GM12865 (cell line): Measurements from ENCODE around the gene NME7.

ENCODE experiments used
- DNase-seq: peaks from one replicate; pipeline ENCODE4 v3.0.0; 2010; ENCODE audit warnings: low read depth
- H3K4me3 ChIP-seq: 2 replicates; pipeline ENCODE4 v1.5.1; 2011; ENCODE audit warnings: mild to moderate bottlenecking, low read depth, low read length, control low read depth
- CTCF ChIP-seq: IDR thresholded peaks from 2 replicates; pipeline ENCODE4 v1.5.1; 2011; ENCODE audit warnings: low read length, control low read depth, low read depth, inconsistent platforms; ENCODE audit not compliant: insufficient read depth; ENCODE audit errors: missing control alignments

The NME7 gene

DNA sequence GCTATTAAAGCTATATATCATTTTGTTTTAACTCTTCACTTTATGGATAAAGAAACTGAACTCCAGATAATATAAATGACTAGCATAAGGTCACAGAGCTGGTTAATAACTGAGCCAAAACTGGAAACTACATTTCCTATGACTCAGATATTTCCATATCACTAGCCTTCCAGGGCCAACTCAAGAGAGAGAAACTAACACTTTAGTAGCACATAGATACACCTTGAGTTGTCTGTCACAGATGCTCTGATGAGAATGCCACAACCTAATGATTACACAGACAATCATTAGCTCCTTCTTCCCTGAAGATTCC is 40.7 kb downstream of the NME7 start:
- peak; percentile 36 for DNase-seq
- TF ChIP-seq CTCF, result no peak
- H3K4me3 ChIP-seq, result no peak overlapping the region

DNA sequence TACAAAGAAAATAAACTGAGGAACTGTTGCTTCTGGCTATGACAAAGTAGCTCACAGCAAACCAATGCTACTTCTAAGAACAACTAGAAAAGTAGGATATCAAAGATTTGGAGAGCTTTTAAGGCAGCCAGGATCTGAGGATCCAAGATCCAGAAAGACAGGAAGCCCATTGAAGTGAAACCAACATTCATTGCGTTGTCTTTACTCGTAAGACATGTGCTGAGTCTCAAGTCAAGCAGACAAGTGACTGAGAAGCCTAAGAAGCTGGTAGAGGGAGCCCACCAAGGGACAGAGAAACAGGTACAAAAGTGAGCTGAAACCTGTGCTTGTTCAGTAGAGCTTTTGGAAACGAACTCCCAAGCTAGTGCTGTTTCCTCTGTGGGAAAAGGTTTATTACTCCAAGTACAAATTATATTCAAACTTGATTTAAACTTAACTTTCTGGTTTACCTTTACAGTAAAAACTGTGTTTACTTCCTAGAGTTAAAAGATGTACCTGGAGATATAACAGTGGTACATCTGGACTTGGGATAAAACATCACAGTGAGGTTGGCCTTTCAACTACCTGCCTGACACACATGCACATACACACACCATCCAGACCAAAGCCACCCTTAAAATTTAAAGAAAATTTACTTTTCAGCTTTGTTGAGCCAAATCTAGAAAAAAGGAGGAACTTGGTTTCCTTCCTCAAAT is 41.2 kb downstream of the NME7 start:
- no peak for DNase-seq
- no peak overlapping the region for H3K4me3 ChIP-seq
- TF ChIP-seq CTCF, result no peak

GRCh38 chr1:169325117-169325516 is 42.5 kb downstream of the NME7 start:
- DNase-seq, result no peak
- H3K4me3 ChIP-seq, result no peak overlapping the region
- TF ChIP-seq CTCF, result no peak

DNA sequence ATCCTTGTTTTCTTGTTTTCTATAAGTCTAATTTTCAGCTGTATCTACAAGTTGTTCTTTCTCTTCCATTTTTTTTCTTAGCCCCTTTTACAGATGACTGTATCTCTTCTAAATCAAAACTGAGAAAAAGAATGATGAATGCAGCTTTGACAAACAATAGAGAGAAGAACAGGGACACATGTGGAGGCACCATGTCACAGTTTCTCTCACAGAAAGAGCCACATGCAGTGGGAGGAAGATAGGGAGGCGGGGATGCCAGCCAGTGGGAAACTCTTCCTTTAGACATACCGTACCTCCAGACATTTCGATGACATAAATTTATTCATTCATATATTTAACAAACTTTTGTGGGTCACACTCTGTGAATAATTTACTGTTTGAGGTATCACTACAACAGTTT is 45.5 kb downstream of the NME7 start:
- no peak overlapping the region for H3K4me3 ChIP-seq
- TF ChIP-seq CTCF, result no peak
- DNase-seq, result no peak

DNA sequence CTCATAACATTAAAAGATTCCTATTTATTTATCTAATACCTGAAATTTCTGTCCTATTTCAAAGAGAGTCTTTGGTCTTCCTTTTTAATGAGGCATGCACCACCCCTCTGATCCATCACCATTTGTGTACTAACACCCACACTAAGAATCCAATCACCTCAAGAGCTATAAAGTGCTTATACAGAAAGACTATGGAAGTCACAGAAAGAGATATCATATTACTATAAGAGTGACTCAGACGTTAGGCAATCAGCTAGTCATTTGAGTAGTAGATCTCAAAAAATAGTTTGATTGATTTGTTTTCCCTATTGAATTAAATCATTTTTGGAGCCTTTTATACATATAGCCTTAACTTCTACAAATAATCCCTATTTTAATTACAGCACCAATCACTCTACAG is 46.1 kb downstream of the NME7 start:
- no peak for DNase-seq
- no peak for TF ChIP-seq CTCF
- H3K4me3 ChIP-seq, result no peak overlapping the region

DNA sequence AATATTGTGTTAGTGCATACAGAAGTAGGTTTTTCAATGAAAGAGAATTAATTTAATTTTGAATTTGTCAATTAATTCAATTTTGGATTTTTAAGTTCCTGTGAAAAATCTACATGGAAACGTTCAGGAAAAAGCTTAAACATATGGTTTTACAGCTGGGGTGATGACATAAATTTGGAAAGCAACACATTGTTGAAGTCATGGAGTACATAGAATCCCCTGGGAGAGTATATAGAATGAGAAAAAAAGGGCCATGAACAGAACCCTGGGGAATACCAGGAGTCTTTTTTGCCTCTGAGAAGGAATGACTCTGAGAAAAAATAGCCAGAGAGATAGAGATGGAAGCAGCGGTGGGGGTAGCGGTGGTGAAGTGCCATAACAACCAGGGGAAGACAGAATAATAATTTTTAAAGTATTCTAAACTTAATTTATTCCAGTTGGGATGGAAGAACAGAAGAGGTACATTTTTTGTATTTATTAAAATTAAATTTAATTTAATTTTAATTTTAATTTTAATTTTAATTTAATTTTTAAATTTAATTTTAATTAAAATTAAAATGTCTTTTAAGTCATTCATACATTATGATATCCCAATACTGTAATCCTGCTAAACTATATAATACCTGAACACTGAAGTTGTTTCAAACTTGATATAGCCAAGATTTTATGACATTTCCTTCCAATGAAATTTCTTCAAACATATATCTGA is 48.9 kb downstream of the NME7 start:
- no peak for DNase-seq
- no peak for TF ChIP-seq CTCF

DNA sequence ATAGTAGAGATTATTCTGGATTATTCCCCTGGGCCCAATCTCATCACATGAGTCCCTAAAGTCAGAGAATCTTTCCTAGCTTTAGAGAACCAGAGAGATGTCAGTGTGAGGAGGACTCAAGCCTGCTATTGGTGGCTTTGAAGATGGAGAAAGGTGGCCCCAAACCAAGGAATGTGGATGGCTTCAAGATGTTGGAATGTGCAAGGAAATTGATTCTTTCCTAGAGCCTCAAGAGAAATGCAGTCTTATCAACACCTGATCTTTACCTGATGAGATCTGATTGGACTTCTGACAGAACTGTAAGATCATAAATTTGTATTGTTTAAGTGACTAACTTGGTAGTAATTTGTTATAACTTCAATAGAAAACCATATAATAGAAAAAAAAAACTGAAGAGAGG is 51.0 kb downstream of the NME7 start:
- no peak overlapping the region for H3K4me3 ChIP-seq
- no peak for DNase-seq
- TF ChIP-seq CTCF, result no peak

More for the DNA sequence above, 48.9 kb downstream of the NME7 start:
- no peak overlapping the region for H3K4me3 ChIP-seq
